SK-MEL-5 (cell line): ENCODE data around the gene SLC12A3. TPM values are rescaled to one million over a fixed set of nuclear protein-coding genes. Genes with fewer than 3 reads are reported as not detected.
"Not testable (repeated sequence)": the region's sequence is repeated elsewhere in the genome, so short reads cannot be mapped to it uniquely, and the experiment has no call there.

ENCODE experiments used
- DNase-seq: peaks from one replicate; pipeline ENCODE4 v3.0.0-alpha.2; 2016; ENCODE audit warnings: low read depth, low spot score
- in situ Hi-C: cut with HindIII; loops from 2 replicates; pipeline ENCODE4 v1.10.0; 2016; ENCODE audit warnings: low sequenced_read_pairs, high pct_unique_total_duplicates, low pct_unique_long_range_greater_than_20kb
- total RNA-seq: library from RNA; depleted of rRNA; stranded (reverse); fragments of >200 nt; shearing (Covaris generic); gene quantifications from 2 replicates; pipeline ENCODE4 v1.2.3, GENCODE V29; 2014

Gene SLC12A3
- total RNA-seq, 1 experiment from 2014 or later: not detected

DNA sequence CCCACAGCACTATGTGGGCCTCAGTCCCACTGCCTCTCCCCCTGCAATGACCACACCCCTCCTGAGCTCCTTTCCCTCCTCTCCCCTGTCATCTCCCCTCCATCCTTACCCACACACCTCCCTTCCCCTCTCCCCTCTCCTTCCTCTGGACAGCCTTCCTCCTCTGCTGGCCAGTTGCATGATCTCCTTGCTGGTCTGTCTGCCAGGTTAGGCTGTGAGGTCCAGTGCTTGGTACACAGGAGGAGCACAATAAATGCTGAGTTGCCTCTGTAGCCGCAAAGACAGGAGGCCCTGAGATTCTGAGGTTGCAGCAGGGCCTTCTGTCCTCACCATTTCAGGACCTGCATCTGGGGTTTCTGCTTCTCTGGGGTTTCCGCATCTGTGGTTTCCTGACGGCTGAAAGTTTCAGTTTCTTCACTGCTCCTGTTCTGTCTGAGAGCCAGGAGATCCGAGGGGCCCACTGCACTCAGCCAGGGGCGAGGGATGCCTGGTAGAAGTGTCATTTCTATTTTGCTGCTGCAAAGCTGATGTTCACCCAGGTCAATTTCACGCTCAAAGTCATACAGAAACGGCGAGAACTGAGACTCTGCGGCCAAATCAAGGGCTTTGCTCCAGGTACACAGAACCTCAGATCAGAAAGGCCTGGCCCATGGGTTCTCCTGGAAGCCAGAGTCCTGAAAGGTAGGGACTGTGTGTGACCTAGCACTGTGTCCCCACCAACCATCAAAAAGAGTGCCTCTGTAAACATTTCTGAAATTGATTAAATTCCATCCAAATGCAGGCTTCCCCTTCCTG lies 4.6 kb upstream of the SLC12A3 start:
- in situ Hi-C loops: no loop called here
- no peak for DNase-seq

DNA sequence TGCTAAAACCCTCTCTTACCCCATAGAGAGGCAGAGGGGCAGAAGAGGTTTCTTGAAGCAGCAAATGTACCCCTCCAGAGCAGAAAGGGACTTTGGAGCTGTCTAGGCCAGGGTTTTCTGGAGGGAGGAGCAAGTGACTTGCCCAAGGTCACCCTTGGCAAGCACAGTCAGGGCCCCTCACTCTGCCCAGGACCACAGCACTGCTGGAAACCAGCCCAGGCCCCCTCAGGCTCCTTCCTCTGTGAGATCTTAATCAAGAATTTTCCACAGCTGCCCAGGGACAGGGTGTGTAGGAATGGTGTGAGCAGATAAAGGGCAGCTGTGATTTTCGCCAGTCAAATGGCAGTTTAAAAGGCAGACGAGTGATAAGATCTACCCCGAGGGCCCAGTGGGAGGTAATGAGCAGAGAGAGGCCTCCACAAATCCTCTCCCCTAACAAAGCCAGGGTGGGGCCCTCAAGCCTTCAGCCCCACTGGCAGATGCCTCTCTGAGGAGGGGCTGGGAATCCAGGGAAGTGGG lies 3.9 kb upstream of the SLC12A3 start:
- DNase-seq: peak; percentile 48
- in situ Hi-C loops: no loop called here

- in situ Hi-C loops: no loop called here
- no peak for DNase-seq
These were observed 3.3 kb upstream of the SLC12A3 start for GRCh38 chr16:56861756-56862155.

DNA sequence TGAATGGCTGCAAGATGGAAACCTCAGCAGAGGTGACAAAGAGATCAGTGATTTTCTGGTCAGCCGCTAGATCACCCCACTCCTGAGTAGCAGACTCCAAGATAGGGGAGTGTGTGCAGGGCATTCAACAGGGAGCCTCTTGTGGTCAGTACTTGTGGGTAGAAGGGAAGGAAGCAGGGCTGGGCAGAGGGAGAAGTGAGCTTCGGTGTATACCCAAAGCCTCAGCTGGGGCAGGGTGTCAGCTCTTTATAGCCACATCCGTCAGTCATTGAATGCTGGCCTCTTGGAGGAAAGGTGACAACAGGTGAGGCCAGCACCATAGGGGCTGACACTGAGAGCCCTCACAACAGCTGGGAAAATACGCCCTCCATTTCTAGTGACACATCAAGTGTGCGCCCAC lies 2.2 kb upstream of the SLC12A3 start:
- in situ Hi-C loops: no loop called here
- DNase-seq: no peak

- DNase-seq: no peak
- in situ Hi-C loops: no loop called here
These were observed 521 bp downstream of the SLC12A3 start for GRCh38 chr16:56865394-56866062.

- DNase-seq: peak; percentile 63
- in situ Hi-C loops: no loop called here
These were observed 2.2 kb downstream of the SLC12A3 start for GRCh38 chr16:56866955-56867830.

- DNase-seq: no peak
- in situ Hi-C loops: no loop called here
These were observed 3.2 kb downstream of the SLC12A3 start for GRCh38 chr16:56868175-56868574.

- in situ Hi-C loops: not testable (repeated sequence)
These were observed 3.8 kb downstream of the SLC12A3 start for GRCh38 chr16:56868766-56869165.

GRCh38 chr16:56869513-56870275 lies 4.7 kb downstream of the SLC12A3 start:
- peak; percentile 60 for DNase-seq
- in situ Hi-C loops: no loop called here

More at GRCh38 chr16:56868766-56869165, 3.8 kb downstream of the SLC12A3 start:
- not testable (repeated sequence) for DNase-seq

DNA sequence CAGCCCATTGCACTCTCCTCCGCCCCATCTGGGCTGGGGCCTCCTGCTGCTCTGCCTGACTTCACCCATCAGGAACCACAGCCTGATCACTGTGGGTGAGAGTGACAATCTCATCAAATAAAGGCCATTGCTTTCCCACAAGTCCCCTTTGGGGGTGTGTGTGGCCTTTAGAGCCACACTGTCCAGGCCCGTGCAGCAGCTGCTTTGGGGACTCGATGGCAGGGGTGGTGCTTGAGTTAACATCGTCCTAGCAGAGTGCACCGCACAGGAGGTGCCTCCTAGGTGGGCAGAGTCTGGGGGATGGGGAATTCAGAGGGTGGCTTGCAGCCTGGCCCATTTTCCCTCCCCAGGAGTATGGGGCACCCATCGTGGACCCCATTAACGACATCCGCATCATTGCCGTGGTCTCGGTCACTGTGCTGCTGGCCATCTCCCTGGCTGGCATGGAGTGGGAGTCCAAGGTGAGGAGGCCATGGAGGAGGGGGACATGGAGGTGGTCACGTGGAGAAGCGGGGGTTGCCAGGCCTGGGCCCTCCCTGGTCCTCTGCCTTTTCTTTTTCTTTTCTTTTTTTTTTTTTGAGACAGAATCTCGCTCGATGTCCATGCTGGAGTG lies 5.4 kb downstream of the SLC12A3 start:
- DNase-seq: no peak

DNA sequence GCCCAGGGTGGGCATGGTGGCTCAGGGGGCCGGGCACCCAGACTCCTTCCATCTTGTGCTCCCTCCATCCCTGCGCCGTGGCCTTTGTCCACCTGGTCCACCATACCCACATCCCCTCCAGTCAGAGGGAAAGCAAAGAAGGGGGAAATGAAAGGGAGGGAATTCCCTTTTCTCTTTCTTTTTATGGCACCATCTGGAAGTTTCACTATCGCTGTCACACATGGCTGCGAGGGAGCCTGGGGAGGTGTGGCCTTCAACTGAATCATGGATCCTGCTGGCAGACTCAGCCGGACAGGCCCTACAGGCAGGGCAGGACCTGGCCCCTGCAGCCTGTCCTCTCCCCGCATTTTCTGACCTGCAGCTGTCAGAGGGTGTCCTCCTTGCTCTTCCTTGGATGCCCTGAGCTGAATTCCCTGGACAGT lies 6.2 kb downstream of the SLC12A3 start:
- in situ Hi-C loops: no loop called here
- DNase-seq: no peak

More for the DNA sequence above, 5.4 kb downstream of the SLC12A3 start:
- in situ Hi-C loops: no loop called here

DNA sequence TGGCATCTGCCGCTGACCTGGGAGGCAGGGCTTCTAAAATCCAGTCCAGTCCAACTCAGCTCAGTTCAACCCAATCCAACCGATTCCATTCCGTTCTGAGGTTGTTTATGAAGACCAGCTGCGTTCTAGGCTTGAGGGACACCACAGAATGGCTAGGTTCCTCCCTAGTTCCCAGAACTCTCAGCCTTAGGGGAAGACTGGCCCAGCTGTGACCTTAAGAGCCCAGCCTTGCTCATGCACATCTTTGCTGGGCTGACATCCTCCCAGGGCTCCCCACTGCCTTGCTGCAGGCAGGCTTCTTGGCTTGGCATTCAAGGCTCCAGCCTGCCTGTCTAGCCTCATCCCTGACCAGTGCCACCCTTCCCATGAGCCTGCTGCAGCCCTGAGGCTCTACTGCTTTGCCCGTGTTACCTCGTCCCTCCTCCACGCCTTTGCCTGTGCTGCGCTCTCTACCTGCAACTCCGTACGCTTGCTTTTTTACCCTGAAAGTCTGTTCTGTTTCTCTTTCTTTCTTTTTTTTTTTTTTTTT lies 7.9 kb downstream of the SLC12A3 start:
- no peak for DNase-seq
- in situ Hi-C loops: no loop called here

DNA sequence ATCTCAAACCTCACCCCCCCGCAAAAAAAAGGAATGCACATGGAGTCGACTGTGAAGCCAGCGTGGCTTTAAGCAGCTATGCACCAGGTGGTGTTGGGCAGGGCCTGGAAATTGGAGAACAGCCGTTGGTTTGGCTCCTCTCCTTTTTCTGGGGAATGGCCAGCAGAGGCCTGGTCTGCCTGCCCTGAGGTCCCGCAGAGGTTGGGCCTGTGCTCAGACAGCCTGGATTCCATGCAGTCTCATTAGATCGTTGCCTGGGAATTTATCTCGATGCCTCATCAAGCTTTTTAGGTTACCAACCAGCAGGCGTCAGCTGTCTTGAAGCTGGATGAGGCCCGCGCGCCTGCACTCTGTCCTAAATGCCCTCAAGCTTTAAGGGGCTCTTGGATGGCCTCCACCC lies 9.8 kb downstream of the SLC12A3 start:
- in situ Hi-C loops: no loop called here
- no peak for DNase-seq

DNA sequence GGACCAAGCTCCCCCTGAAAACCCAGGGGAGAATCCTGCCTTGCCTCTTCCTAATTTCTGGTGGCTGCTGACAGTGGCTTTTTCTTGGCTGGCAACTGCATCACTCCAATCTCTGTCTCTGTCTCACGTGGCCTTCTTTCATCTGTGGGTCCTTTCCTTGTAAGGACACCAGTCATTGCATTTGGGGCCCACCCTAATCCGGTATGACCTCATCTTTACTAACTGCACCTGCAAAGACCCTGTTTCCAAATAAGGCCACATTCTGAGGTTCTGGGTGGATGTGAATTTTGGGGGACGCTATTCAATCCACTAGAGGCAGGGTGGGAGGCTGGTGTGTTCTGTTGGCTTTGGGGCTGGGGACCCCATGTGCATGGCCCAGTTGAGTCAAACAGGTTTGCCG lies 11.0 kb downstream of the SLC12A3 start:
- no peak for DNase-seq
- in situ Hi-C loops: no loop called here

DNA sequence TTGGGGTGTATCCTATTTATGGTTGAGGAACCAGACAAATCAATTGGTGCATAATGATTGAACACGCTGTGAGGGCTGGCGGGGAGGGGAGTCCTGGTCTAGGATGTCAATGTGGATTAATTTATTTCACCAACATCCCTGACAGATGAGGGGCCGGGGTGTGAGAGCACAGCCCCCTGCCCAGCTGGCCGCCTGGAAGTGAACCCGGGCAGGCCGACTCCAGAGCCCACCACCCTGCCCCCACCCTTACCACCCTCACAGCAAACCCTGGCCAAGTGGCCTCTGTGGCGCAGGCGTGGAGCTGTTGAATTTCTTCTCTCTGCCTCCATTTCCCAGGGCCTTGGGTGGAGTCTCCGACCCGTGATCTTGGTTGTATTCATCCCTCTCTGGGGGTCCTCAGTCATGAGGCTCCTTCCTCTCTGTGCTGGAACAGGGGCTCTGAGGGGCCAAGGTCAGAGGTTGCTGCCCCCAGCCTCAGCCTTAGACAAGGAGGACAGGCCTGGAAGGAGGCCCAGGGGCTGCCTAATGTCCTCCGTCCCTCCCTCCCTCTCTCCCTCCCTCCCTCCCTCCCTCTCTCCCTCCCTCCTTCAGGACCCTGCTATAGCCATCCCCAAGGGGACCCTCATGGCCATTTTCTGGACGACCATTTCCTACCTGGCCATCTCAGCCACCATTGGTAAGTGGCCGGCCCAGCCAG lies 12.6 kb downstream of the SLC12A3 start:
- no peak for DNase-seq

GRCh38 chr16:56878282-56878854 lies 13.4 kb downstream of the SLC12A3 start:
- DNase-seq: no peak
- in situ Hi-C loops: no loop called here

More for the DNA sequence above, 12.6 kb downstream of the SLC12A3 start:
- in situ Hi-C loops: no loop called here
